AG09309 (cell line): ENCODE results near the gene MEGF11.
"Not testable (repeated sequence)": the region's sequence is repeated elsewhere in the genome, so short reads cannot be mapped to it uniquely, and the experiment has no call there.

ENCODE experiments used
- DNase-seq: peaks from one replicate; pipeline ENCODE4 v3.0.0-alpha.2; 2010; ENCODE audit warnings: low read depth
- H3K4me3 ChIP-seq: 2 replicates; pipeline ENCODE4 v1.5.1; 2011; ENCODE audit warnings: mild to moderate bottlenecking, low read depth, low read length, moderate library complexity; ENCODE audit not compliant: control insufficient read depth
- CTCF ChIP-seq: IDR thresholded peaks from 2 replicates; pipeline ENCODE4 v1.5.1; 2011; ENCODE audit warnings: mild to moderate bottlenecking, low read depth, low read length, inconsistent platforms; ENCODE audit not compliant: insufficient read depth, control insufficient read depth; ENCODE audit errors: missing control alignments

MEGF11 gene

GRCh38 chr15:66276546-66276945 lies 23.0 kb upstream of the MEGF11 start:
- no peak for DNase-seq
- TF ChIP-seq CTCF = no peak
- no peak overlapping the region for H3K4me3 ChIP-seq

GRCh38 chr15:66275352-66275751 lies 21.8 kb upstream of the MEGF11 start:
- no peak overlapping the region for H3K4me3 ChIP-seq
- TF ChIP-seq CTCF = no peak
- no peak for DNase-seq

- no peak for TF ChIP-seq CTCF
- no peak for DNase-seq
Observed at GRCh38 chr15:66270932-66271331, 17.4 kb upstream of the MEGF11 start.

GRCh38 chr15:66269326-66270090 lies 16.0 kb upstream of the MEGF11 start:
- peak; percentile 44 for DNase-seq
- no peak overlapping the region for H3K4me3 ChIP-seq
- no peak for TF ChIP-seq CTCF

More at GRCh38 chr15:66270932-66271331, 17.4 kb upstream of the MEGF11 start:
- H3K4me3 ChIP-seq = no peak overlapping the region

GRCh38 chr15:66264859-66265513 lies 11.4 kb upstream of the MEGF11 start:
- no peak for TF ChIP-seq CTCF
- H3K4me3 ChIP-seq = no peak overlapping the region
- no peak for DNase-seq

GRCh38 chr15:66262837-66263236 lies 9.3 kb upstream of the MEGF11 start:
- H3K4me3 ChIP-seq, DNase-seq: not testable (repeated sequence)

GRCh38 chr15:66261056-66261455 lies 7.5 kb upstream of the MEGF11 start:
- no peak overlapping the region for H3K4me3 ChIP-seq
- TF ChIP-seq CTCF = no peak
- no peak for DNase-seq
